Kidney (tissue), 14 donors: ENCODE measurements around the gene RDH14. TPM values are rescaled to one million over a fixed set of nuclear protein-coding genes. Genes with fewer than 3 reads are reported as not detected.

Experiments used
- DNase-seq, 5 donors: peaks; one replicate each; pipeline ENCODE4 v3.0.0-alpha.2; 2013 to 2020
- FAIRE-seq: peaks from 2 replicates; lab custom pipeline; 2012; peaks lifted over from hg19 to GRCh38; lab: Jason Lieb, UNC
- H3K27ac ChIP-seq, 2 donors: one replicate each; pipeline ENCODE4 v1.7.0; 2013; ENCODE audit warnings: low read depth in 2 of 2, low read length in 2 of 2, inconsistent platforms in 1 of 2
- H3K27me3 ChIP-seq: one replicate; pipeline ENCODE4 v1.7.1; 2013; ENCODE audit warnings: low read length, inconsistent platforms; ENCODE audit not compliant: control insufficient read depth, insufficient read depth
- H3K36me3 ChIP-seq, 3 donors: one replicate each; pipeline versions ENCODE4 v1.7.0 to v1.7.1; 2013; ENCODE audit warnings: low read length in 3 of 3, control low read depth in 1 of 3, inconsistent platforms in 1 of 3; ENCODE audit not compliant: insufficient read depth in 3 of 3, control insufficient read depth in 2 of 3
- H3K4me1 ChIP-seq, 3 donors: one replicate each; pipeline versions ENCODE4 v1.7.0 to v1.7.1; 2013; ENCODE audit warnings: low read length in 3 of 3, inconsistent platforms in 1 of 3, low read depth in 1 of 3; ENCODE audit not compliant: control insufficient read depth in 2 of 3, insufficient read depth in 2 of 3
- H3K4me3 ChIP-seq, 3 donors: one replicate each; pipeline versions ENCODE4 v1.7.0 to v1.8.1; 2013; ENCODE audit warnings: low read length in 3 of 3, control low read depth in 1 of 3, inconsistent platforms in 1 of 3
- H3K9ac ChIP-seq, 3 donors: one replicate each; pipeline versions ENCODE4 v1.7.0 to v1.7.1; 2013; ENCODE audit warnings: low read length in 3 of 3, control low read depth in 1 of 3, inconsistent platforms in 1 of 3
- H3K9me3 ChIP-seq, 3 donors: one replicate each; pipeline versions ENCODE4 v1.7.0 to v1.7.1; 2013; ENCODE audit warnings: low read length in 3 of 3, control low read depth in 1 of 3, inconsistent platforms in 1 of 3; ENCODE audit not compliant: control insufficient read depth in 2 of 3, insufficient read depth in 1 of 3
- intact Hi-C: fragments of 100-400 bp; cut with DNase I; formaldehyde crosslinking; loops from one replicate; pipeline ENCODE4 v1.11.1; 2022
- polyA plus RNA-seq: library from polyadenylated mRNA; stranded (reverse); fragments of 350-450 nt; fragmentation: Illumina TruSeq; extraction: RNeasy Lipid Tissue Mini Kit (QIAGEN cat#74804); gene quantifications from one replicate; pipeline ENCODE4 v1.2.3, GENCODE V29; 2014; ENCODE audit warnings: low read depth, low replicate concordance; ENCODE audit not compliant: insufficient read depth
- total RNA-seq: library from RNA; stranded (reverse); fragmentation: NEBNext Ultra II Directional; extraction: Animal tissue kit (Norgen Biotek cat#: 25700); gene quantifications from one replicate; pipeline ENCODE4 v1.2.1, GENCODE V29; 2021
- TF ChIP-seq, protein P1 (sequence below): IDR thresholded peaks from 3 replicates; pipeline ENCODE4 v1.5.1; 2012; ENCODE audit warnings: mild to moderate bottlenecking, moderate library complexity, borderline replicate concordance; ENCODE audit not compliant: insufficient read depth; ENCODE audit errors: extremely low read depth
- donor health status: control.
- donor health status: control.
- donor health status: control.
- donor health status: control.
- donor health status: control.
- donor health status: DM: yes; HTN: yes; CAD: no.
- donor health status: Normal renal cell carcinoma (clear cell type).

The RDH14 gene
- total and polyA plus RNA-seq, 2 donors from 2014 or later, result 22.1 to 31.6 TPM

- FAIRE-seq (no peak), DNase-seq (no peak)
- Histone ChIP-seq H3K4me1 (no peaks in the 10 kb centered on the region), H3K9ac (no peak overlapping the region), H3K27me3 (no peaks in the 10 kb centered on the region), H3K9me3 (no peaks in the 10 kb centered on the region), H3K36me3 (no peaks in the 10 kb centered on the region), H3K27ac (no peak overlapping the region), H3K4me3 (no peak overlapping the region)
- intact Hi-C loops, result no loop called here
- TF ChIP-seq, protein P1, sequence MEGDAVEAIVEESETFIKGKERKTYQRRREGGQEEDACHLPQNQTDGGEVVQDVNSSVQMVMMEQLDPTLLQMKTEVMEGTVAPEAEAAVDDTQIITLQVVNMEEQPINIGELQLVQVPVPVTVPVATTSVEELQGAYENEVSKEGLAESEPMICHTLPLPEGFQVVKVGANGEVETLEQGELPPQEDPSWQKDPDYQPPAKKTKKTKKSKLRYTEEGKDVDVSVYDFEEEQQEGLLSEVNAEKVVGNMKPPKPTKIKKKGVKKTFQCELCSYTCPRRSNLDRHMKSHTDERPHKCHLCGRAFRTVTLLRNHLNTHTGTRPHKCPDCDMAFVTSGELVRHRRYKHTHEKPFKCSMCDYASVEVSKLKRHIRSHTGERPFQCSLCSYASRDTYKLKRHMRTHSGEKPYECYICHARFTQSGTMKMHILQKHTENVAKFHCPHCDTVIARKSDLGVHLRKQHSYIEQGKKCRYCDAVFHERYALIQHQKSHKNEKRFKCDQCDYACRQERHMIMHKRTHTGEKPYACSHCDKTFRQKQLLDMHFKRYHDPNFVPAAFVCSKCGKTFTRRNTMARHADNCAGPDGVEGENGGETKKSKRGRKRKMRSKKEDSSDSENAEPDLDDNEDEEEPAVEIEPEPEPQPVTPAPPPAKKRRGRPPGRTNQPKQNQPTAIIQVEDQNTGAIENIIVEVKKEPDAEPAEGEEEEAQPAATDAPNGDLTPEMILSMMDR, result no peak
These were observed 32.6 kb downstream of the RDH14 start for GRCh38 chr2:18527822-18528221.

- Histone ChIP-seq H3K4me1 (no peaks in the 10 kb centered on the region), H3K27ac (no peak overlapping the region), H3K4me3 (no peak overlapping the region), H3K9ac (no peak overlapping the region), H3K27me3 (no peaks in the 10 kb centered on the region), H3K36me3 (no peaks in the 10 kb centered on the region), H3K9me3 (no peaks in the 10 kb centered on the region)
- FAIRE-seq (no peak), DNase-seq (no peak)
- TF ChIP-seq, protein P1, result no peak
- intact Hi-C loops, result no loop called here
These were observed 33.1 kb downstream of the RDH14 start for GRCh38 chr2:18527326-18527725.

DNA sequence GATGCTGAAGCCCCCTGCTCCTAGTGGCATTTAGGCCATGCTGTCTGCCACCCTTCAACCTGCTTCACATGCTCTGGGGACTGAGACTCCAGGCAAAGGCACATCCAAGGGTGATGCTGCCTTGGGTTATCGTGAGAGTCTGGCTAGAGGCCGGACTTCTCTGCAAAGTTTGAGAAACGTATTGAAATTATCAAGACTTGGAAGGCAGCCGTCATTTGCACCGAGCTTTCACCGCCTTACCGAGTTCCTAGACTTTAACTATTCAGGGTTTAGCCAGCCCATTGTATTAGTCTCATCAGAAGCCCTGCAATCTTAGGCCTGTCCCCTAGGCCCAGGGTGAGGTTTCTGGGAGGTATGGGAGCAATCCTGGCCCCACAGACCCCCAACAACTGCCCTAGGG lies 34.0 kb downstream of the RDH14 start:
- intact Hi-C loops, result no loop called here
- H3K27me3 ChIP-seq, result no peaks in the 10 kb centered on the region
- H3K36me3 ChIP-seq, result no peaks in the 10 kb centered on the region
- FAIRE-seq, result no peak
- no peak for DNase-seq
- H3K27ac ChIP-seq, result no peak overlapping the region
- no peaks in the 10 kb centered on the region for H3K4me1 ChIP-seq
- no peak overlapping the region for H3K9ac ChIP-seq
- H3K9me3 ChIP-seq, result no peaks in the 10 kb centered on the region
- H3K4me3 ChIP-seq, result no peak overlapping the region
- TF ChIP-seq, protein P1, result no peak

- H3K4me3 ChIP-seq, result no peak overlapping the region
- no peak for DNase-seq
- no peaks in the 10 kb centered on the region for H3K27me3 ChIP-seq
- TF ChIP-seq, protein P1, result no peak
- no peak for FAIRE-seq
- no peaks in the 10 kb centered on the region for H3K9me3 ChIP-seq
- intact Hi-C loops, result no loop called here
- no peak overlapping the region for H3K27ac ChIP-seq
- H3K36me3 ChIP-seq, result no peaks in the 10 kb centered on the region
- no peak overlapping the region for H3K9ac ChIP-seq
- H3K4me1 ChIP-seq, result no peaks in the 10 kb centered on the region
These were observed 34.6 kb downstream of the RDH14 start for GRCh38 chr2:18525852-18526251.
